GM23338 (cell line): Measurements from ENCODE around the gene LRMDA. TPM values are rescaled to one million over a fixed set of nuclear protein-coding genes. Genes with fewer than 3 reads are reported as not detected.

Experiments used
- ATAC-seq: fragments of 200-7000 bp; cut with Tn5 transposase; 3 replicates; pipeline ENCODE4 v1.9.1; 2020
- DNase-seq: peaks from one replicate; pipeline ENCODE4 v3.0.0-alpha.2; 2015; ENCODE audit warnings: low spot score
- H2AFZ ChIP-seq: fragments of 200-600 bp; sonication (generic); 2 replicates; pipeline ENCODE4 v1.8.0; 2016; ENCODE audit warnings: antibody characterized with exemption, mild to moderate bottlenecking, moderate library complexity
- H3F3A ChIP-seq: fragments of 200-600 bp; sonication (generic); replicated peaks from 2 replicates; pipeline ENCODE4 v1.8.0; 2017; ENCODE audit warnings: antibody characterized with exemption, mixed run types, low read depth
- H3K27ac ChIP-seq: fragments of 200-600 bp; sonication (generic); 2 replicates; pipeline ENCODE4 v1.6.1; 2016; ENCODE audit warnings: low read depth
- H3K27me3 ChIP-seq: fragments of 200-600 bp; sonication (generic); 2 replicates; pipeline ENCODE4 v1.8.0; 2016; ENCODE audit warnings: mild to moderate bottlenecking, mixed run types, moderate library complexity; ENCODE audit not compliant: insufficient read depth
- H3K36me3 ChIP-seq: fragments of 200-600 bp; sonication (generic); 2 replicates; pipeline ENCODE4 v1.8.0; 2016; ENCODE audit warnings: mild to moderate bottlenecking; ENCODE audit not compliant: insufficient read depth
- H3K4me1 ChIP-seq: fragments of 200-600 bp; sonication (generic); 2 replicates; pipeline ENCODE4 v1.8.0; 2016; ENCODE audit warnings: mild to moderate bottlenecking, moderate library complexity; ENCODE audit not compliant: insufficient read depth
- H3K4me2 ChIP-seq: fragments of 200-600 bp; sonication (generic); 2 replicates; pipeline ENCODE4 v1.7.1; 2017; ENCODE audit warnings: mixed run types
- H3K4me3 ChIP-seq: fragments of 200-600 bp; sonication (generic); 2 replicates; pipeline ENCODE4 v1.6.1; 2016; ENCODE audit warnings: mixed run types
- H3K79me2 ChIP-seq: fragments of 200-600 bp; sonication (generic); replicated peaks from 2 replicates; pipeline ENCODE4 v1.8.0; 2017; ENCODE audit warnings: mild to moderate bottlenecking; ENCODE audit not compliant: insufficient read depth
- H3K9me2 ChIP-seq: fragments of 200-600 bp; sonication (generic); 2 replicates; pipeline ENCODE4 v1.8.0; 2017; ENCODE audit not compliant: insufficient read depth
- H4K20me1 ChIP-seq: fragments of 200-600 bp; sonication (generic); replicated peaks from 2 replicates; pipeline ENCODE4 v1.8.0; 2017; ENCODE audit warnings: mild to moderate bottlenecking; ENCODE audit not compliant: insufficient read depth
- H3K27ac Mint-ChIP-seq: 2 replicates; pipeline ENCODE4 v1.8.0; 2020; ENCODE audit warnings: inconsistent platforms, mild to moderate bottlenecking, moderate library complexity, mixed read lengths
- H3K27me3 Mint-ChIP-seq: 3 replicates; pipeline ENCODE4 v1.8.0; 2022; ENCODE audit warnings: low read depth, mild to moderate bottlenecking, moderate library complexity, mixed read lengths, inconsistent platforms; ENCODE audit not compliant: insufficient read depth, poor library complexity
- H3K36me3 Mint-ChIP-seq: 3 replicates; pipeline ENCODE4 v1.8.0; 2021; ENCODE audit warnings: low read depth, mild to moderate bottlenecking, inconsistent platforms, moderate library complexity, mixed read lengths
- H3K4me1 Mint-ChIP-seq: 3 replicates; pipeline ENCODE4 v1.8.0; 2020; ENCODE audit warnings: mild to moderate bottlenecking, inconsistent platforms, mixed read lengths
- H3K4me3 Mint-ChIP-seq: 3 replicates; pipeline ENCODE4 v1.8.0; 2021; ENCODE audit warnings: moderate library complexity, mild to moderate bottlenecking, inconsistent platforms, mixed read lengths
- H3K9me3 Mint-ChIP-seq: 3 replicates; pipeline ENCODE4 v1.8.0; 2020; ENCODE audit warnings: moderate library complexity, mild to moderate bottlenecking, inconsistent platforms, mixed read lengths
- CTCF ChIP-seq, 2 experiments: fragments of 200-600 bp in 1 of 2; sonication (generic) in 1 of 2; conservative IDR thresholded peaks; 2 replicates each; pipeline versions ENCODE4 v1.5.1 to v1.6.1; 2016 to 2017; ENCODE audit warnings: antibody characterized with exemption in 2 of 2, low read depth in 2 of 2, mild to moderate bottlenecking in 2 of 2, moderate library complexity in 1 of 2
- ETS1 ChIP-seq: IDR thresholded peaks from 2 replicates; pipeline ENCODE4 v1.6.1; 2016; ENCODE audit warnings: antibody characterized with exemption
- EZH2 ChIP-seq: fragments of 200-600 bp; sonication (generic); IDR thresholded peaks from one replicate; pipeline ENCODE4 v1.8.0; 2017; ENCODE audit warnings: antibody characterized with exemption, mild to moderate bottlenecking, low read depth; ENCODE audit not compliant: unreplicated experiment
- EZH2phosphoT487 ChIP-seq: fragments of 200-600 bp; sonication (generic); IDR thresholded peaks from one replicate; pipeline ENCODE4 v1.8.1; 2018; ENCODE audit warnings: antibody characterized with exemption; ENCODE audit not compliant: unreplicated experiment
- JUNB ChIP-seq: IDR thresholded peaks from one replicate; pipeline ENCODE4 v1.6.1; 2016; ENCODE audit warnings: antibody characterized with exemption; ENCODE audit not compliant: unreplicated experiment
- NANOG ChIP-seq: IDR thresholded peaks from 2 replicates; pipeline ENCODE4 v1.6.1; 2016; ENCODE audit warnings: antibody characterized with exemption, borderline replicate concordance
- POLR2AphosphoS5 ChIP-seq: IDR thresholded peaks from 2 replicates; pipeline ENCODE4 v1.6.1; 2016; ENCODE audit warnings: antibody characterized with exemption, low read depth
- REST ChIP-seq: IDR thresholded peaks from one replicate; pipeline ENCODE4 v1.6.1; 2018; ENCODE audit warnings: antibody characterized with exemption; ENCODE audit not compliant: unreplicated experiment
- STAT1 ChIP-seq: IDR thresholded peaks from one replicate; pipeline ENCODE4 v1.6.1; 2016; ENCODE audit warnings: antibody characterized with exemption; ENCODE audit not compliant: unreplicated experiment
- ZNF114 ChIP-seq: fragments of 250-450 bp; sonication (Bioruptor Pico); IDR thresholded peaks from 2 replicates; pipeline ENCODE4 v1.5.0; 2020; ENCODE audit warnings: mild to moderate bottlenecking, moderate library complexity
- ZNF331 ChIP-seq: fragments of 250-450 bp; sonication (Bioruptor Pico); IDR thresholded peaks from 2 replicates; pipeline ENCODE4 v1.5.0; 2020; ENCODE audit warnings: low read depth, mild to moderate bottlenecking, moderate library complexity
- polyA plus RNA-seq: library from polyadenylated mRNA; unstranded; fragments of >200 nt; fragmentation: Nextera tagmentation; extraction: Ambion mirVana; gene quantifications from 2 replicates; pipeline ENCODE4 v1.2.1, GENCODE V29; 2016
- total RNA-seq: library from RNA; depleted of rRNA; stranded (reverse); fragments of >200 nt; shearing (Covaris generic); gene quantifications from 2 replicates; pipeline ENCODE4 v1.2.3, GENCODE V29; 2014

The LRMDA gene
- total and polyA plus RNA-seq, 2 experiments from 2014 or later, result 0.90 to 1.8 TPM

GRCh38 chr10:76429368-76430060 is 998.1 kb downstream of the LRMDA start:
- no peaks in the 10 kb centered on the region for H3K79me2 ChIP-seq
- peaks cover 3% of the 10 kb centered on the region; the same call in 1 of the 3 replicates for H3K9me3 Mint-ChIP-seq
- H4K20me1 ChIP-seq, result no peaks in the 10 kb centered on the region
- H3K27ac ChIP-seq, result no peak overlapping the region
- H3K36me3 ChIP-seq, result no peaks in the 10 kb centered on the region
- H3K27me3 ChIP-seq, result no peaks in the 10 kb centered on the region
- no peaks in the 10 kb centered on the region for H3K36me3 Mint-ChIP-seq
- H3K4me1 ChIP-seq, result peaks cover 23% of the 10 kb centered on the region
- peaks cover 53% of the 10 kb centered on the region for H3K4me1 Mint-ChIP-seq
- no peaks in the 10 kb centered on the region for H3F3A ChIP-seq
- no peak overlapping the region for H3K4me3 ChIP-seq
- peak; percentile 65 for ATAC-seq
- no peaks in the 10 kb centered on the region for H3K9me2 ChIP-seq
- TF ChIP-seq JUNB (no peak), EZH2phosphoT487 (no peak), STAT1 (no peak), POLR2AphosphoS5 (no peak), EZH2 (no peak), CTCF (conservative IDR thresholded peaks at IDR 0.05; ENCODE audit: low read depth in 2 of 2) (no peak), ZNF331 (CRISPR knock-in tag) (no peak), NANOG (no peak)
- peak overlapping the region; percentile 21 for H2AFZ ChIP-seq
- H3K4me2 ChIP-seq, result peak overlapping the region; percentile 21; the same call in 1 of the 2 replicates
- H3K27ac Mint-ChIP-seq, result peak overlapping the region; percentile 34; the same call in 1 of the 2 replicates
- no peak overlapping the region for H3K4me3 Mint-ChIP-seq
- DNase-seq, result peak; percentile 18
- H3K27me3 Mint-ChIP-seq, result peaks cover 2% of the 10 kb centered on the region

GRCh38 chr10:76430061-76430645 is 998.7 kb downstream of the LRMDA start:
- Mint-ChIP-seq H3K36me3 (no peaks in the 10 kb centered on the region), H3K4me3 (no peak overlapping the region), H3K4me1 (peaks cover 53% of the 10 kb centered on the region), H3K27me3 (peaks cover 2% of the 10 kb centered on the region), H3K9me3 (peaks cover 3% of the 10 kb centered on the region; the same call in 1 of the 3 replicates), H3K27ac (peak overlapping the region; percentile 52; the same call in 1 of the 2 replicates)
- Histone ChIP-seq H4K20me1 (no peaks in the 10 kb centered on the region), H3K4me1 (peaks cover 23% of the 10 kb centered on the region), H3K4me3 (no peak overlapping the region), H3K79me2 (no peaks in the 10 kb centered on the region), H3K27ac (no peak overlapping the region), H3K9me2 (0 out of 2 replicates have a peak, but pooled peaks cover 3% of the 10 kb centered on the region), H2AFZ (peak overlapping the region; percentile 21), H3F3A (no peaks in the 10 kb centered on the region), H3K4me2 (peak overlapping the region; percentile 21; the same call in 1 of the 2 replicates), H3K36me3 (no peaks in the 10 kb centered on the region), H3K27me3 (no peaks in the 10 kb centered on the region)
- DNase-seq (no peak), ATAC-seq (no peak; the same call in 2 of the 3 replicates)
- TF ChIP-seq JUNB (no peak), STAT1 (no peak), REST (no peak), CTCF (conservative IDR thresholded peaks at IDR 0.05; ENCODE audit: low read depth in 2 of 2) (no peak), ZNF114 (CRISPR knock-in tag) (no peak), POLR2AphosphoS5 (no peak), ETS1 (no peak), NANOG (no peak)
